ENCODE results near the gene SCAPER.

Gene SCAPER

DNA sequence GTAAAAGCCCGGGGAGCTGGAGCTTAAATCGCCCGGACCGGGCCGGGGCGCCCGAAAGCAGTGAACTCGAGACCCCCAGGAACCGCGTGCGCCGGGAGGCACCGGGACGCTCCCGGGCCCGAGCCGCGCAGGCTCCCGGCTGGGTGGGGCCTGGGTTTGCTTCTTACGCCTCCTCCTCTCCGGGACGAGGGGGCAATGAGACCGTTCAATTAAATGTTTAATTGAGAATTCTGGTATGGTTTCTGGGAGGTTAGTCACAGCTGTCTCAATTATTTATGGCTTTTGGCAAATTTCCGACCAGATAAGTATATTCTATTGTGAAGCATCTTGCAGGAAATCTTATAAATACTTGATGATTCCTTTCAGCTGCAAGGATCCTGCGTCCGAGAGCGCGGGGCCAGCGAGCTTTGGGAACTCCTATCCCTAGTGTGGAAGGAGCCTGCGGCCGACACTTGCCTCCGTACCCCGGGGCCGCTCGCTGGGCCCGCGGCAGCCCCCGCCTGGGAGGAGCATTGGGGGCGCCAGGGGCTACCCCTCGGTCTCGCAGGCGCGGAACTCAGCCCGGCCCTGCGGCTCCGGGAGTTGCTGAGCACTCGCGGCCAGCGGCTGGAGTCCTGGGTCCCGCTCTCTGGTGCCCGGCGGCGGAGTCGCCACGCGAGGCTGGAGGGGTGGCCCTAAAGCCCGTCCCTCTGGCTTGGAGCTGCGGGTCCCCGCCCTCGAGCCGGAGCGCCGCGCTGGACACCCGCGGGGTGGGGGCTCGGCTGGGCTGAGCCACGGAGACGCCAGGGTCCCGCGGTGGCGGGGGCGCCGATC is 558.3 kb downstream of the SCAPER start:
- Histone ChIP-seq H3K9ac (ENCODE audit: low read depth, low read length, poor library complexity) (no peak overlapping the region), H2BK12ac (ENCODE audit: low read length) (no peak overlapping the region), H3K18ac (ENCODE audit: low read length) (peak overlapping the region; percentile 71), H4K8ac (ENCODE audit: low read depth, low read length) (no peak overlapping the region), H3K4me1 (ENCODE audit: control insufficient read depth in 2 of 2, insufficient read depth in 1 of 2, low read depth in 1 of 2, low read length in 2 of 2) (peaks cover 5 to 8% of the 10 kb centered on the region in 2 donors), H3K4me2 (ENCODE audit: insufficient read depth, low read length, poor library complexity, severe bottlenecking) (peak overlapping the region; percentile 73), H3K4me3 (ENCODE audit: low read length in 2 of 2) (peak overlapping the region; percentile 24 to 33), H3K14ac (ENCODE audit: low read length) (no peak overlapping the region), H3K27me3 (ENCODE audit: control insufficient read depth in 3 of 3, insufficient read depth in 3 of 3, low read depth in 1 of 3, low read length in 3 of 3) (peaks cover 53 to 72% (median 61%) of the 10 kb centered on the region in 3 experiments), H4K91ac (ENCODE audit: low read depth, low read length, poor library complexity) (no peak overlapping the region), H3K36me3 (replicated peaks in 1 of 2; ENCODE audit: control insufficient read depth in 2 of 2, insufficient read depth in 2 of 2, low read length in 2 of 2) (no peaks in the 10 kb centered on the region), H3K79me1 (ENCODE audit: low read depth, low read length) (no peaks in the 10 kb centered on the region), H3K9me3 (replicated peaks in 1 of 2; ENCODE audit: control insufficient read depth in 2 of 2, insufficient read depth in 1 of 2, low read depth in 1 of 2, low read length in 2 of 2) (peaks cover 0 to 6% of the 10 kb centered on the region in 2 donors), H3K27ac (replicated peaks; ENCODE audit: low read length) (no peak overlapping the region), H2BK15ac (ENCODE audit: low read length) (peak overlapping the region; percentile 64), H3K4ac (ENCODE audit: low read length) (no peak overlapping the region), H2AFZ (ENCODE audit: low read length) (peak overlapping the region; percentile 92), H2AK5ac (ENCODE audit: low read depth, low read length) (no peak overlapping the region), H2BK120ac (ENCODE audit: low read depth, low read length) (no peak overlapping the region), H3K23ac (ENCODE audit: low read depth, low read length, poor library complexity) (no peak overlapping the region), H2BK5ac (ENCODE audit: low read length) (no peak overlapping the region)
- DNase-seq (ENCODE audit: low spot score) = no peak
- no CpG with 5 or more reads among the region's 74 CpGs for WGBS, 2 donors (ENCODE audit: extremely low coverage in 2 of 2, insufficient read length in 2 of 2, insufficient replicate concordance in 1 of 2)

DNA sequence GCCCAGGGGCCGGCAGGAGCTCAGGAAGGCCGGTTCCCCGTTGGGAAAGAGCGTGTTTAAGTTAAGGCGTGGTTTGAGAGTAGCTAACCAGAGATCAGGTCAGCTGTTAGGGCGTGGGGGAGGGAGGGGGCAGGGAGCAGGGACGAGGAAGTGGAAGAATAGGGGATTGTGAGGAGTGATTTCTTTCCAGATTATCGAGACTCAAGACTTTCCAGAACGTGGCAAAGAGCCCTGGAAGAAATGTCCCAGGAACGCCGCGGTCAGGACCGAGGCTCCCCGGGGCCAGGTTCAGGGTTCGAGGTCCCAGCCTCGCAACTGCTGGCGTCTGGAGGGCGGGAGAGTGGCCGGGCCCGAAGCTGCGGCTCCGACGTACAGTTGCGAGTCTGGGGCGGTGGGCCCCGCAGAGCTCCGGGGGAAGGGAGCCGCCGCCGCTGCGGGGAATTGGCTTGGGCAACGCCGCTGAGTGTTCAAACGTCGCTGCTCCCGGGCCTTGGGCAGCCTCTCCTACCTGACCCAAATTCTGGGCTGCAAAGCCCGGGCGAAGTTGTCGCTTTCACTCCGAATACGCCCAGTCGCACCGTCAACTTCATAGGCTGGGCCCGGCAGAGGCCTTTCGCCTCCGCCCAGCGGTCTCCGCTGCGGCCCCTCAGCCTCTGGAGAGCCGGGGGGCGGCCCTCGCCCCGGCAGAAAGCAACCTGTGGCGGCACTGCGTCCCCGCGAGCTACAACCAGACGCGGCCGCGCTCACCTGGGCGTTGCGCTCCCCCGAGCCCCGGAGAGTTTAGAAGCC is 559.1 kb downstream of the SCAPER start:
- H4K8ac ChIP-seq (ENCODE audit: low read depth, low read length) = no peak overlapping the region
- no peak overlapping the region for H3K9ac ChIP-seq (ENCODE audit: low read depth, low read length, poor library complexity)
- H2AFZ ChIP-seq (ENCODE audit: low read length) = peak overlapping the region; percentile 92
- H3K23ac ChIP-seq (ENCODE audit: low read depth, low read length, poor library complexity) = no peak overlapping the region
- H3K14ac ChIP-seq (ENCODE audit: low read length) = no peak overlapping the region
- H2BK5ac ChIP-seq (ENCODE audit: low read length) = no peak overlapping the region
- H3K9me3 ChIP-seq (replicated peaks in 1 of 2; ENCODE audit: control insufficient read depth in 2 of 2, insufficient read depth in 1 of 2, low read depth in 1 of 2, low read length in 2 of 2) = peaks cover 0 to 6% of the 10 kb centered on the region in 2 donors
- H4K91ac ChIP-seq (ENCODE audit: low read depth, low read length, poor library complexity) = no peak overlapping the region
- peaks cover 60 to 80% (median 69%) of the 10 kb centered on the region in 3 experiments for H3K27me3 ChIP-seq (ENCODE audit: control insufficient read depth in 3 of 3, insufficient read depth in 3 of 3, low read depth in 1 of 3, low read length in 3 of 3)
- H3K4me1 ChIP-seq (ENCODE audit: control insufficient read depth in 2 of 2, insufficient read depth in 1 of 2, low read depth in 1 of 2, low read length in 2 of 2) = peaks cover 8 to 9% of the 10 kb centered on the region in 2 donors
- no peak overlapping the region for H2BK120ac ChIP-seq (ENCODE audit: low read depth, low read length)
- no CpG with 5 or more reads among the region's 65 CpGs for WGBS, 2 donors (ENCODE audit: extremely low coverage in 2 of 2, insufficient read length in 2 of 2, insufficient replicate concordance in 1 of 2)
- H2AK5ac ChIP-seq (ENCODE audit: low read depth, low read length) = peak overlapping the region; percentile 37
- H3K4ac ChIP-seq (ENCODE audit: low read length) = no peak overlapping the region
- peak overlapping the region; percentile 7 to 33 for H3K4me3 ChIP-seq (ENCODE audit: low read length in 2 of 2)
- no peak overlapping the region for H3K27ac ChIP-seq (replicated peaks; ENCODE audit: low read length)
- no peaks in the 10 kb centered on the region for H3K79me1 ChIP-seq (ENCODE audit: low read depth, low read length)
- H3K36me3 ChIP-seq (replicated peaks in 1 of 2; ENCODE audit: control insufficient read depth in 2 of 2, insufficient read depth in 2 of 2, low read length in 2 of 2) = no peaks in the 10 kb centered on the region
- peak overlapping the region; percentile 42 for H3K18ac ChIP-seq (ENCODE audit: low read length)
- peak overlapping the region; percentile 73 for H3K4me2 ChIP-seq (ENCODE audit: insufficient read depth, low read length, poor library complexity, severe bottlenecking)
- peak overlapping the region; percentile 64 for H2BK15ac ChIP-seq (ENCODE audit: low read length)
- no peak for DNase-seq (ENCODE audit: low spot score)
- H2BK12ac ChIP-seq (ENCODE audit: low read length) = no peak overlapping the region

DNA sequence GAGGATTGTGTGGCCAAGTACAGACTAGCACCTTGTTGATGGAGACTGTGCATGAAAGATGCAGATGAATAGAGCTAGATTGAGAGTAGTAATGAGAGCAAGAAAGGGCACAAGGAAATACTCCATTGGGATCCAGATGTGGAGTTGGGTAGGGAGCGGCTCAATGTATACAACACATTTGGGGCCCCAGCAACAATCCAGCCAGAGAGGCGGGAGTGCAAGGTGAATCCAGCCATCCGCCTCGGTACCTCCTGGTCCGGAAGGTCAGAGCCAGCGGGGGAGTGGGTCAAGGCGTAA is 559.6 kb downstream of the SCAPER start:
- no peaks in the 10 kb centered on the region for H3K79me1 ChIP-seq (ENCODE audit: low read depth, low read length)
- no peak overlapping the region for H4K91ac ChIP-seq (ENCODE audit: low read depth, low read length, poor library complexity)

More for the DNA sequence above, 559.6 kb downstream of the SCAPER start:
- Histone ChIP-seq H2BK12ac (ENCODE audit: low read length) (no peak overlapping the region), H2BK120ac (ENCODE audit: low read depth, low read length) (no peak overlapping the region), H3K4ac (ENCODE audit: low read length) (no peak overlapping the region), H2AK5ac (ENCODE audit: low read depth, low read length) (no peak overlapping the region), H3K36me3 (replicated peaks in 1 of 2; ENCODE audit: control insufficient read depth in 2 of 2, insufficient read depth in 2 of 2, low read length in 2 of 2) (no peaks in the 10 kb centered on the region), H3K18ac (ENCODE audit: low read length) (no peak overlapping the region), H4K8ac (ENCODE audit: low read depth, low read length) (no peak overlapping the region), H2BK15ac (ENCODE audit: low read length) (no peak overlapping the region), H3K27ac (replicated peaks; ENCODE audit: low read length) (no peak overlapping the region), H3K9me3 (replicated peaks in 1 of 2; ENCODE audit: control insufficient read depth in 2 of 2, insufficient read depth in 1 of 2, low read depth in 1 of 2, low read length in 2 of 2) (peaks cover 0 to 6% of the 10 kb centered on the region in 2 donors), H2AFZ (ENCODE audit: low read length) (peak overlapping the region; percentile 92), H3K4me1 (ENCODE audit: control insufficient read depth in 2 of 2, insufficient read depth in 1 of 2, low read depth in 1 of 2, low read length in 2 of 2) (peaks cover 13 to 14% of the 10 kb centered on the region in 2 donors), H3K23ac (ENCODE audit: low read depth, low read length, poor library complexity) (no peak overlapping the region), H2BK5ac (ENCODE audit: low read length) (no peak overlapping the region), H3K14ac (ENCODE audit: low read length) (no peak overlapping the region), H3K27me3 (ENCODE audit: control insufficient read depth in 3 of 3, insufficient read depth in 3 of 3, low read depth in 1 of 3, low read length in 3 of 3) (peaks cover 66 to 86% (median 75%) of the 10 kb centered on the region in 3 experiments), H3K4me3 (ENCODE audit: low read length in 2 of 2) (no peak overlapping the region), H3K4me2 (ENCODE audit: insufficient read depth, low read length, poor library complexity, severe bottlenecking) (no peak overlapping the region), H3K9ac (ENCODE audit: low read depth, low read length, poor library complexity) (no peak overlapping the region)
- WGBS, 2 donors (ENCODE audit: extremely low coverage in 2 of 2, insufficient read length in 2 of 2, insufficient replicate concordance in 1 of 2) = no CpG with 5 or more reads among the region's 7 CpGs
- no peak for DNase-seq (ENCODE audit: low spot score)

All from neuronal stem cell (in vitro differentiated cells).